ENCODE measurements around the gene INTS11. TPM values are rescaled to one million over a fixed set of nuclear protein-coding genes. Genes with fewer than 3 reads are reported as not detected.

INTS11 gene
- total and polyA plus RNA-seq, 10 of the 15 experiments (the other 5 are each of a cell fraction or from before 2014, with no cell fraction given) = 2.5 to 117 (median 77.7) TPM

- no peak overlapping the region for H3K9ac ChIP-seq (ENCODE audit: control insufficient read depth, insufficient read depth, low read length)
- peaks cover 3% of the 10 kb centered on the region; the same call in 1 of the 3 replicates for H3K9me3 ChIP-seq (replicated peaks; ENCODE audit: control insufficient read depth, insufficient read depth, low read length)
- in situ Hi-C loops (cut with MboI) = no loop called here
- no peak overlapping the region for H3K27ac ChIP-seq (ENCODE audit: control insufficient read depth, insufficient read depth)
- peaks cover 6% of the 10 kb centered on the region for H3K4me1 ChIP-seq (ENCODE audit: control insufficient read depth, insufficient read depth, low read length)
- TF ChIP-seq, protein P1, sequence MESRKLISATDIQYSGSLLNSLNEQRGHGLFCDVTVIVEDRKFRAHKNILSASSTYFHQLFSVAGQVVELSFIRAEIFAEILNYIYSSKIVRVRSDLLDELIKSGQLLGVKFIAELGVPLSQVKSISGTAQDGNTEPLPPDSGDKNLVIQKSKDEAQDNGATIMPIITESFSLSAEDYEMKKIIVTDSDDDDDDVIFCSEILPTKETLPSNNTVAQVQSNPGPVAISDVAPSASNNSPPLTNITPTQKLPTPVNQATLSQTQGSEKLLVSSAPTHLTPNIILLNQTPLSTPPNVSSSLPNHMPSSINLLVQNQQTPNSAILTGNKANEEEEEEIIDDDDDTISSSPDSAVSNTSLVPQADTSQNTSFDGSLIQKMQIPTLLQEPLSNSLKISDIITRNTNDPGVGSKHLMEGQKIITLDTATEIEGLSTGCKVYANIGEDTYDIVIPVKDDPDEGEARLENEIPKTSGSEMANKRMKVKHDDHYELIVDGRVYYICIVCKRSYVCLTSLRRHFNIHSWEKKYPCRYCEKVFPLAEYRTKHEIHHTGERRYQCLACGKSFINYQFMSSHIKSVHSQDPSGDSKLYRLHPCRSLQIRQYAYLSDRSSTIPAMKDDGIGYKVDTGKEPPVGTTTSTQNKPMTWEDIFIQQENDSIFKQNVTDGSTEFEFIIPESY (IDR thresholded peaks at IDR 0.05) = no peak
- TF ChIP-seq, protein P2, sequence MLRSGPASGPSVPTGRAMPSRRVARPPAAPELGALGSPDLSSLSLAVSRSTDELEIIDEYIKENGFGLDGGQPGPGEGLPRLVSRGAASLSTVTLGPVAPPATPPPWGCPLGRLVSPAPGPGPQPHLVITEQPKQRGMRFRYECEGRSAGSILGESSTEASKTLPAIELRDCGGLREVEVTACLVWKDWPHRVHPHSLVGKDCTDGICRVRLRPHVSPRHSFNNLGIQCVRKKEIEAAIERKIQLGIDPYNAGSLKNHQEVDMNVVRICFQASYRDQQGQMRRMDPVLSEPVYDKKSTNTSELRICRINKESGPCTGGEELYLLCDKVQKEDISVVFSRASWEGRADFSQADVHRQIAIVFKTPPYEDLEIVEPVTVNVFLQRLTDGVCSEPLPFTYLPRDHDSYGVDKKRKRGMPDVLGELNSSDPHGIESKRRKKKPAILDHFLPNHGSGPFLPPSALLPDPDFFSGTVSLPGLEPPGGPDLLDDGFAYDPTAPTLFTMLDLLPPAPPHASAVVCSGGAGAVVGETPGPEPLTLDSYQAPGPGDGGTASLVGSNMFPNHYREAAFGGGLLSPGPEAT (IDR thresholded peaks at IDR 0.05; ENCODE audit: low read depth) = peak; percentile 12; the same call in 1 of the 2 replicates
- TF ChIP-seq GATAD2B (conservative IDR thresholded peaks at IDR 0.05; ENCODE audit: low read depth) (no peak), BACH1 (IDR thresholded peaks at IDR 0.05; ENCODE audit: borderline replicate concordance) (peak; percentile 54; the same call in 1 of the 2 replicates)
- H2AFZ ChIP-seq (ENCODE audit: control insufficient read depth, low read depth, low read length) = no peak overlapping the region
- no peaks in the 10 kb centered on the region for H3K27me3 ChIP-seq (replicated peaks in 1 of 2; ENCODE audit: control insufficient read depth in 2 of 2, insufficient read depth in 2 of 2, low read length in 1 of 2)
- intact Hi-C loops (cut with micrococcal nuclease; ENCODE audit: unreplicated experiment) = no loop called here
- H3K79me2 ChIP-seq (ENCODE audit: control insufficient read depth, insufficient read depth, low read length) = no peaks in the 10 kb centered on the region; the same call in none of the 2 replicates
- FAIRE-seq (no peak), DNase-seq (ENCODE audit: low read depth, low spot score) (no peak), ATAC-seq (no peak)
- H4K20me1 ChIP-seq (ENCODE audit: control insufficient read depth, insufficient read depth) = no peaks in the 10 kb centered on the region
- no peak overlapping the region for H3K4me3 ChIP-seq
- ChIA-PET CTCF (no interaction called here), POLR2A (no interaction called here), SMC1A (ENCODE audit: uncharacterized antibody, unreplicated experiment) (no interaction called here), RAD21 (ENCODE audit: unreplicated experiment) (no interaction called here)
- BruUV-seq (replicated peaks) = TSS peak; percentile 56
- peaks cover 0 to 1% of the 10 kb centered on the region in 2 experiments; a peak in 2 of 4 replicates for H3K36me3 ChIP-seq (ENCODE audit: control insufficient read depth in 2 of 2, insufficient read depth in 2 of 2, low read length in 1 of 2)
- WGBS (ENCODE audit: insufficient coverage, insufficient replicate concordance, low lambda C conversion rate, missing lambda C conversion rate) = 94% methylated on average over 3 of the region's 3 CpGs
- no peak overlapping the region for H3K4me2 ChIP-seq (ENCODE audit: control insufficient read depth, insufficient read depth)
Observed at GRCh38 chr1:1366699-1367066, 42.2 kb upstream of the INTS11 start.
